DND-41 (cell line): ENCODE results near the gene SLX4IP.

Experiments
- ATAC-seq: fragments of 200-7000 bp; cut with Tn5 transposase; 3 replicates; pipeline ENCODE4 v1.9.1; 2021; ENCODE audit warnings: low read depth; ENCODE audit not compliant: insufficient read depth
- DNase-seq: peaks from one replicate; pipeline ENCODE4 v3.0.0-alpha.2; 2020
- H2AFZ ChIP-seq: 2 replicates; pipeline ENCODE4 v1.6.0; 2012; ENCODE audit warnings: low read depth, low read length
- H3K27ac ChIP-seq: 2 replicates; pipeline ENCODE4 v1.5.1; 2012; ENCODE audit warnings: low read length, inconsistent platforms
- H3K27me3 ChIP-seq: fragments of 200-600 bp; sonication (generic); 2 replicates; pipeline ENCODE4 v1.6.0; 2012; ENCODE audit warnings: low read length, mild to moderate bottlenecking, inconsistent platforms; ENCODE audit not compliant: insufficient read depth, poor library complexity
- H3K36me3 ChIP-seq: 2 replicates; pipeline ENCODE4 v1.5.1; 2012; ENCODE audit warnings: low read length, inconsistent platforms; ENCODE audit not compliant: insufficient read depth
- H3K4me1 ChIP-seq: 2 replicates; pipeline ENCODE4 v1.5.1; 2012; ENCODE audit warnings: mild to moderate bottlenecking, low read length; ENCODE audit not compliant: insufficient read depth
- H3K4me2 ChIP-seq: 2 replicates; pipeline ENCODE4 v1.6.0; 2012; ENCODE audit warnings: mild to moderate bottlenecking, moderate library complexity, low read length, inconsistent platforms; ENCODE audit not compliant: insufficient read depth
- H3K4me3 ChIP-seq, 2 experiments: fragments of 200-600 bp in 1 of 2; shearing (Covaris generic) in 1 of 2; 2 replicates each; pipeline ENCODE4 v1.5.1; 2012 to 2016; ENCODE audit warnings: inconsistent platforms in 2 of 2, low read length in 2 of 2, mild to moderate bottlenecking in 2 of 2, low read depth in 1 of 2, moderate library complexity in 1 of 2
- H3K79me2 ChIP-seq: 2 replicates; pipeline ENCODE4 v1.6.0; 2012; ENCODE audit warnings: low read length, inconsistent platforms; ENCODE audit not compliant: insufficient read depth
- H3K9ac ChIP-seq: 2 replicates; pipeline ENCODE4 v1.6.0; 2012; ENCODE audit warnings: low read depth, mild to moderate bottlenecking, inconsistent platforms, low read length, moderate library complexity
- H3K9me3 ChIP-seq: 2 replicates; pipeline ENCODE4 v1.5.1; 2012; ENCODE audit warnings: low read length, moderate library complexity, mild to moderate bottlenecking, inconsistent platforms; ENCODE audit not compliant: insufficient read depth, severe bottlenecking
- H4K20me1 ChIP-seq: 2 replicates; pipeline ENCODE4 v1.6.0; 2012; ENCODE audit warnings: low read length; ENCODE audit not compliant: insufficient read depth
- CTCF ChIP-seq: IDR thresholded peaks from 2 replicates; pipeline ENCODE4 v1.5.1; 2012; ENCODE audit warnings: borderline replicate concordance, low read length, moderate library complexity, mild to moderate bottlenecking; ENCODE audit not compliant: poor library complexity, severe bottlenecking; ENCODE audit errors: extremely low read depth
- EZH2 ChIP-seq: IDR thresholded peaks from 3 replicates; pipeline ENCODE4 v1.6.1; 2012; ENCODE audit warnings: borderline replicate concordance, low read depth, mild to moderate bottlenecking, moderate library complexity, low read length, inconsistent platforms; ENCODE audit not compliant: severe bottlenecking

Gene SLX4IP

DNA sequence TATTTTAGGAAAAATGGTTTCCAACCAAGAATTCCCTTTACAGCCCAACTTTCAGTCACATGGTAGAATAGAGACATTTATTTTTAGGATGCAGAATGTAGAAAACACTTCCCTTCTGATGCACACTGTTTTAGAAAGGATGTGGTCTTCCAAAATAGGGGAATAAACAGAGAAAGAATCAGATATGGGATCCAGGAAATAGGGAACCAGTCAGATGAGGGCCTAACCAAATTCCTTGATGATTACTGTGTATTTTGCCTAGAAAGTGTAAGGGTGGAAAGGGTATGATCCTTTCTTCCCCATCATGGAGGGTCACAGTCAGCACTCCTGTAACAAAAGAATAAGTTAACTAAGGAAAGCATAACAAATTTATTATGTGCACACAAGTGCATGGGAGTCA is 27.4 kb downstream of the SLX4IP start:
- Histone ChIP-seq H3K9ac (no peak overlapping the region), H3K4me2 (no peak overlapping the region), H3K36me3 (peaks cover 18% of the 10 kb centered on the region), H3K9me3 (no peaks in the 10 kb centered on the region), H3K4me3 (no peak overlapping the region), H3K79me2 (peaks cover 82% of the 10 kb centered on the region), H3K27me3 (no peaks in the 10 kb centered on the region), H3K27ac (no peak overlapping the region), H2AFZ (no peak overlapping the region), H4K20me1 (0 out of 2 replicates have a peak, but pooled peaks cover 2% of the 10 kb centered on the region), H3K4me1 (no peaks in the 10 kb centered on the region)
- ATAC-seq (no peak), DNase-seq (no peak)
- TF ChIP-seq CTCF, result no peak
- no peak for TF ChIP-seq EZH2

GRCh38 chr20:10463622-10464021 is 28.5 kb downstream of the SLX4IP start:
- Histone ChIP-seq H3K27ac (no peak overlapping the region), H3K9me3 (no peaks in the 10 kb centered on the region), H3K9ac (no peak overlapping the region), H3K79me2 (peaks cover 79% of the 10 kb centered on the region), H4K20me1 (0 out of 2 replicates have a peak, but pooled peaks cover 2% of the 10 kb centered on the region), H3K4me1 (no peaks in the 10 kb centered on the region), H3K27me3 (no peaks in the 10 kb centered on the region), H3K36me3 (peaks cover 18% of the 10 kb centered on the region), H3K4me3 (no peak overlapping the region), H3K4me2 (no peak overlapping the region), H2AFZ (no peak overlapping the region)
- no peak for TF ChIP-seq EZH2
- TF ChIP-seq CTCF, result no peak
- ATAC-seq (no peak), DNase-seq (no peak)

GRCh38 chr20:10465135-10465534 is 30.0 kb downstream of the SLX4IP start:
- Histone ChIP-seq H2AFZ (no peak overlapping the region), H3K9ac (no peak overlapping the region), H3K9me3 (no peaks in the 10 kb centered on the region), H3K4me3 (no peak overlapping the region), H3K4me2 (no peak overlapping the region), H3K79me2 (peaks cover 76% of the 10 kb centered on the region), H3K27me3 (no peaks in the 10 kb centered on the region), H3K27ac (no peak overlapping the region), H4K20me1 (0 out of 2 replicates have a peak, but pooled peaks cover 2% of the 10 kb centered on the region), H3K4me1 (no peaks in the 10 kb centered on the region), H3K36me3 (peaks cover 22% of the 10 kb centered on the region)
- TF ChIP-seq EZH2, result no peak
- no peak for TF ChIP-seq CTCF
- DNase-seq (no peak), ATAC-seq (no peak)

DNA sequence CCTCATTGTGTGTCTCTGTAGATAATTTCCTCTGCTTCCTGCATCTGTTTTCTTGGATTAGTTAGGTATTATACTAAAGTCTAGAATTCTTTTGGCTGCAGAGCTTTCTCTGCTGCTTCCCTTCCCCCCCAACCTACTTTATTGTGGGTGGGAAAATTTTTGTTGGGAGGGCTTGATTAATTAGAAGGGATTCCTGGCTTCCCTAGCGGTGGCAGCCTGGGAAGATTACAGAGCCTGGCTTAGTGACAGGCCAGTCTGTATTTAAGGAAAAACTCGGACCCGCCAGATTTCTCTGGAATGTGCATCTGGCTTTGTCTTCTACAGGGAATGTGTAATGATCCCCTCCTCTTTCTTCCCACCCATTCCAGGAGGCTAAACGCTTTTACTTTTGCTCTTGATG is 31.2 kb downstream of the SLX4IP start:
- no peak for TF ChIP-seq CTCF
- TF ChIP-seq EZH2, result no peak
- no peaks in the 10 kb centered on the region for H3K4me1 ChIP-seq
- no peak overlapping the region for H3K27ac ChIP-seq
- ATAC-seq (no peak), DNase-seq (no peak)
- no peak overlapping the region for H3K4me3 ChIP-seq
- no peak overlapping the region for H3K9ac ChIP-seq
- no peaks in the 10 kb centered on the region for H4K20me1 ChIP-seq
- no peaks in the 10 kb centered on the region for H3K9me3 ChIP-seq
- peaks cover 74% of the 10 kb centered on the region for H3K79me2 ChIP-seq
- no peaks in the 10 kb centered on the region for H3K27me3 ChIP-seq
- H3K36me3 ChIP-seq, result peaks cover 17% of the 10 kb centered on the region
- H3K4me2 ChIP-seq, result no peak overlapping the region
- H2AFZ ChIP-seq, result no peak overlapping the region
